Fibroblast of lung (primary cell): Measurements from ENCODE around the gene SRGAP2C.
"Not testable (repeated sequence)": the region's sequence is repeated elsewhere in the genome, so short reads cannot be mapped to it uniquely, and the experiment has no call there.

ENCODE experiments used
- CTCF ChIP-seq, 2 donors: IDR thresholded peaks in 1 of 2; conservative IDR thresholded peaks in 1 of 2; 1 replicate in 1 of 2; 2 replicates in 1 of 2; pipeline ENCODE4 v1.5.1; 2011 to 2012; ENCODE audit warnings: low read length in 2 of 2, control low read depth in 1 of 2, inconsistent platforms in 1 of 2, low read depth in 1 of 2, mild to moderate bottlenecking in 1 of 2
- EZH2 ChIP-seq: IDR thresholded peaks from 2 replicates; pipeline ENCODE4 v1.5.1; 2012; ENCODE audit warnings: low read length, control low read depth, mild to moderate bottlenecking; ENCODE audit errors: missing control alignments

- TF ChIP-seq CTCF (conservative IDR thresholded peaks at IDR 0.05 in 1 of 2, IDR thresholded peaks at IDR 0.05 in 1 of 2; ENCODE audit: low read depth in 1 of 2, low read length in 2 of 2); EZH2: not testable (repeated sequence)
Measured at GRCh38 chr1:121267072-121267471, 82.3 kb downstream of the SRGAP2C start.
